Kidney (tissue), 14 donors: Measurements from ENCODE around the gene PRKAR2B. TPM values are rescaled to one million over a fixed set of nuclear protein-coding genes. Genes with fewer than 3 reads are reported as not detected.
A peak's percentile ranks its signal among the peaks of the same experiment; 100 is the strongest.

Source experiments
- DNase-seq, 5 donors: peaks; one replicate each; pipeline ENCODE4 v3.0.0-alpha.2; 2013 to 2020
- FAIRE-seq: peaks from 2 replicates; lab custom pipeline; 2012; peaks lifted over from hg19 to GRCh38; lab: Jason Lieb, UNC
- H3K27ac ChIP-seq, 2 donors: one replicate each; pipeline ENCODE4 v1.7.0; 2013; ENCODE audit warnings: low read depth in 2 of 2, low read length in 2 of 2, inconsistent platforms in 1 of 2
- H3K27me3 ChIP-seq: one replicate; pipeline ENCODE4 v1.7.1; 2013; ENCODE audit warnings: low read length, inconsistent platforms; ENCODE audit not compliant: control insufficient read depth, insufficient read depth
- H3K36me3 ChIP-seq, 3 donors: one replicate each; pipeline versions ENCODE4 v1.7.0 to v1.7.1; 2013; ENCODE audit warnings: low read length in 3 of 3, control low read depth in 1 of 3, inconsistent platforms in 1 of 3; ENCODE audit not compliant: insufficient read depth in 3 of 3, control insufficient read depth in 2 of 3
- H3K4me1 ChIP-seq, 3 donors: one replicate each; pipeline versions ENCODE4 v1.7.0 to v1.7.1; 2013; ENCODE audit warnings: low read length in 3 of 3, inconsistent platforms in 1 of 3, low read depth in 1 of 3; ENCODE audit not compliant: control insufficient read depth in 2 of 3, insufficient read depth in 2 of 3
- H3K4me3 ChIP-seq, 3 donors: one replicate each; pipeline versions ENCODE4 v1.7.0 to v1.8.1; 2013; ENCODE audit warnings: low read length in 3 of 3, control low read depth in 1 of 3, inconsistent platforms in 1 of 3
- H3K9ac ChIP-seq, 3 donors: one replicate each; pipeline versions ENCODE4 v1.7.0 to v1.7.1; 2013; ENCODE audit warnings: low read length in 3 of 3, control low read depth in 1 of 3, inconsistent platforms in 1 of 3
- H3K9me3 ChIP-seq, 3 donors: one replicate each; pipeline versions ENCODE4 v1.7.0 to v1.7.1; 2013; ENCODE audit warnings: low read length in 3 of 3, control low read depth in 1 of 3, inconsistent platforms in 1 of 3; ENCODE audit not compliant: control insufficient read depth in 2 of 3, insufficient read depth in 1 of 3
- intact Hi-C: fragments of 100-400 bp; cut with DNase I; formaldehyde crosslinking; loops from one replicate; pipeline ENCODE4 v1.11.1; 2022
- polyA plus RNA-seq: library from polyadenylated mRNA; stranded (reverse); fragments of 350-450 nt; fragmentation: Illumina TruSeq; extraction: RNeasy Lipid Tissue Mini Kit (QIAGEN cat#74804); gene quantifications from one replicate; pipeline ENCODE4 v1.2.3, GENCODE V29; 2014; ENCODE audit warnings: low read depth, low replicate concordance; ENCODE audit not compliant: insufficient read depth
- total RNA-seq: library from RNA; stranded (reverse); fragmentation: NEBNext Ultra II Directional; extraction: Animal tissue kit (Norgen Biotek cat#: 25700); gene quantifications from one replicate; pipeline ENCODE4 v1.2.1, GENCODE V29; 2021
- TF ChIP-seq, protein P1 (sequence below): IDR thresholded peaks from 3 replicates; pipeline ENCODE4 v1.5.1; 2012; ENCODE audit warnings: mild to moderate bottlenecking, moderate library complexity, borderline replicate concordance; ENCODE audit not compliant: insufficient read depth; ENCODE audit errors: extremely low read depth
- donor health status: control.
- donor health status: control.
- donor health status: control.
- donor health status: control.
- donor health status: control.
- donor health status: DM: yes; HTN: yes; CAD: no.
- donor health status: Normal renal cell carcinoma (clear cell type).

Gene PRKAR2B
- total and polyA plus RNA-seq, 2 donors from 2014 or later: 6.9 to 7.3 TPM

DNA sequence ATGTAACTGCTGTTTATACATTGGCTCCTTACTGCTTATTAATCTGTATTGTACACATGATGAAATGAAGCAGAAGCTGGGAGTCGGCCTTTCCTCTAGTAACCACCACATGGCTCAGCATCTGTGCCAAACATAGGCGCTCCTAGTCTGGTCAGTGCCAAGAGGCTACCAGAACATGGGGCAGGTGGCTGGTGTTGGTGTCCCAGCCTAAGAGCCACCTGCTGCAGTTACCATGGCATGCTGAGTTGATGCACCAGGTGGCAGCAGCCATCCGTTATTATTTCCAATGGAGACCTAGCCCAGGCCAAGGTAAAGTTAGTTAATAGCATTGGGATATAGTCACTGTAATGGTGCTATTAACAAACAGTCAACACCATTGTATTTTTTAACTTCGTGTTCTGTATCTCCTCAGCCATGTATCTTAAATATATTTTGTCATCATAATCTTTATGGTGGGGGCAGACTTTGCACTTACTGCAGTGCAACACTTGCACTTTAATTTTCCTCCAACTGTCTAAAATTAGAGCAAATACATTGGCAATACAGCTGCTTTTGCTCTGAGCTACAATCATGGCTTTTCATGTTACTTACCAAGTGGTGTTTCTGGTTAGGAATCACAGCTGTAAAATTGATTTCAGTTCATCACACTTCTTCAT is 157.4 kb downstream of the PRKAR2B start:
- Histone ChIP-seq H3K27me3 (no peaks in the 10 kb centered on the region), H3K4me3 (no peak overlapping the region), H3K27ac (no peak overlapping the region), H3K9me3 (no peaks in the 10 kb centered on the region), H3K4me1 (no peaks in the 10 kb centered on the region), H3K36me3 (peaks cover 4 to 66% (median 33%) of the 10 kb centered on the region in 3 donors), H3K9ac (no peak overlapping the region)
- FAIRE-seq (no peak), DNase-seq (peak in 4 of 5 donors; percentile 38 to 56 (median 48))
- TF ChIP-seq, protein P1, sequence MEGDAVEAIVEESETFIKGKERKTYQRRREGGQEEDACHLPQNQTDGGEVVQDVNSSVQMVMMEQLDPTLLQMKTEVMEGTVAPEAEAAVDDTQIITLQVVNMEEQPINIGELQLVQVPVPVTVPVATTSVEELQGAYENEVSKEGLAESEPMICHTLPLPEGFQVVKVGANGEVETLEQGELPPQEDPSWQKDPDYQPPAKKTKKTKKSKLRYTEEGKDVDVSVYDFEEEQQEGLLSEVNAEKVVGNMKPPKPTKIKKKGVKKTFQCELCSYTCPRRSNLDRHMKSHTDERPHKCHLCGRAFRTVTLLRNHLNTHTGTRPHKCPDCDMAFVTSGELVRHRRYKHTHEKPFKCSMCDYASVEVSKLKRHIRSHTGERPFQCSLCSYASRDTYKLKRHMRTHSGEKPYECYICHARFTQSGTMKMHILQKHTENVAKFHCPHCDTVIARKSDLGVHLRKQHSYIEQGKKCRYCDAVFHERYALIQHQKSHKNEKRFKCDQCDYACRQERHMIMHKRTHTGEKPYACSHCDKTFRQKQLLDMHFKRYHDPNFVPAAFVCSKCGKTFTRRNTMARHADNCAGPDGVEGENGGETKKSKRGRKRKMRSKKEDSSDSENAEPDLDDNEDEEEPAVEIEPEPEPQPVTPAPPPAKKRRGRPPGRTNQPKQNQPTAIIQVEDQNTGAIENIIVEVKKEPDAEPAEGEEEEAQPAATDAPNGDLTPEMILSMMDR: peak; percentile 45
- intact Hi-C loops: no loop called here

DNA sequence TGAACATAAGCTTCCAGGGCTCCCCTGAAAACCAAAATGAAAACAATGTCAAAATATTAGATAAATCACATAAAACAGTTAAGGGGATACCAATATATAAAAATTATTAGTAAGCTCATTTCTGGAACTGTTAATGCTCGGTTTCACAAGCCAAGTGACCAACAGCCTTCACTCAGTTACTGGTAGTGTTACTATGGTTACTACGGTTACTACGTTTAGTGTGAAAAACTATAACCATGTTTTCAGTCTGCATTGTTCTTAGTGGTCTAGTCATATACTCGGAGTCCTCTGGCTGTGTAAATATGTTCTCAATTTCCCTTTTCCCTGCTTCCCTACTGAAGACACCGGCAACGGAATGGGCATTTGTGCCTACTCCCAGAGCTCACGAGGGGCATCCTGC is 159.1 kb downstream of the PRKAR2B start:
- Histone ChIP-seq H3K9ac (no peak overlapping the region), H3K27me3 (no peaks in the 10 kb centered on the region), H3K36me3 (peaks cover 4 to 50% (median 30%) of the 10 kb centered on the region in 3 donors), H3K4me3 (no peak overlapping the region), H3K4me1 (peaks cover 0 to 2% (median 0%) of the 10 kb centered on the region in 3 donors), H3K27ac (no peak overlapping the region), H3K9me3 (no peaks in the 10 kb centered on the region)
- TF ChIP-seq, protein P1: no peak
- no peak for FAIRE-seq
- intact Hi-C loops: no loop called here
- no peak for DNase-seq

DNA sequence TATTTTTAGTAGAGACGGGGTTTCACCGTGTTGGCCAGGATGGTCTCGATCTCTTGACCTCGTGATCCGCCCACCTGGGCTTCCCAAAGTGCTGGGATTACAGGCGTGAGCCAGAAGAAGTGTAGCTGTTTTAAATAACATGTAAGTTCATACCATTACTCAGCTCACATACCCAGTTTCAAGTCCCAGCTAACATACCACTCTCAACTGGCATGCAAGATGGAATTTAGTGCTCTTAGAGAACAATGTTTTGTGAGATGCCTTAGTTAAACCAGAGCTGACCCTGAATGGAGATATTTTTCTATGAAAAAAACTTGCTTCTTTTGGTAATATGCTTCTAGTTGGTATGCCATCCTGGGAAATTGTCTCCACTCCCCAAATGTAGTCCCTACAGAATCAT is 161.6 kb downstream of the PRKAR2B start:
- Histone ChIP-seq H3K4me3 (no peak overlapping the region), H3K27ac (no peak overlapping the region), H3K27me3 (no peaks in the 10 kb centered on the region), H3K4me1 (peaks cover 0 to 2% (median 0%) of the 10 kb centered on the region in 3 donors), H3K9ac (no peak overlapping the region), H3K9me3 (no peaks in the 10 kb centered on the region), H3K36me3 (peaks cover 0 to 33% (median 25%) of the 10 kb centered on the region in 3 donors)
- DNase-seq (no peak), FAIRE-seq (no peak)
- TF ChIP-seq, protein P1: no peak
- intact Hi-C loops: no loop called here
